ENCODE results near the gene ENTREP1. TPM values are rescaled to one million over a fixed set of nuclear protein-coding genes. Genes with fewer than 3 reads are reported as not detected.

The ENTREP1 gene
- total RNA-seq, 1 donor from 2014 or later = 2.6 TPM

DNA sequence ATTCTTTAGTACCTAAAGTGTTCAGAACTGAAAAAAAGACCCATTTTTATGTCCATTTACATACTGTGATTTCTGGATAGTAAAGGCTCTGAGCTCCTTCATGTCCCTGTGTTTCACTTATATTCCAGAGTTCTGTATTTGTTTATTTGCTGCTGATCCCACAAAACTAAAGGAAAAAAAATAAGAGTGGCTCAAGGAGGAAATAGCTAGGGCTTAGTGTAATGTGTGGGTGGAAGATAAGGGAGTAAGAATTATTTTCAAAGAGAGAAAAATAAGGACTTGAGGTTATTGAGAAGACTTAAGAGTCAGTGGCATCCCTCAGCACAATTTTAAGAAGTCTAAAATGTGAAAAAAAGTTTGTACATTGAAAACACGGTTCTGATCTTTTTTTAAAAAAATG, 46.0 kb downstream of the ENTREP1 start:
- Mint-ChIP-seq H3K27ac (peak overlapping the region; percentile 24), H3K27me3 (ENCODE audit: low read depth) (no peaks in the 10 kb centered on the region), H3K9me3 (peaks cover 12% of the 10 kb centered on the region), H3K4me1 (peaks cover 7% of the 10 kb centered on the region), H3K36me3 (peaks cover 6% of the 10 kb centered on the region), H3K4me3 (no peak overlapping the region)
- TF ChIP-seq, protein P1, sequence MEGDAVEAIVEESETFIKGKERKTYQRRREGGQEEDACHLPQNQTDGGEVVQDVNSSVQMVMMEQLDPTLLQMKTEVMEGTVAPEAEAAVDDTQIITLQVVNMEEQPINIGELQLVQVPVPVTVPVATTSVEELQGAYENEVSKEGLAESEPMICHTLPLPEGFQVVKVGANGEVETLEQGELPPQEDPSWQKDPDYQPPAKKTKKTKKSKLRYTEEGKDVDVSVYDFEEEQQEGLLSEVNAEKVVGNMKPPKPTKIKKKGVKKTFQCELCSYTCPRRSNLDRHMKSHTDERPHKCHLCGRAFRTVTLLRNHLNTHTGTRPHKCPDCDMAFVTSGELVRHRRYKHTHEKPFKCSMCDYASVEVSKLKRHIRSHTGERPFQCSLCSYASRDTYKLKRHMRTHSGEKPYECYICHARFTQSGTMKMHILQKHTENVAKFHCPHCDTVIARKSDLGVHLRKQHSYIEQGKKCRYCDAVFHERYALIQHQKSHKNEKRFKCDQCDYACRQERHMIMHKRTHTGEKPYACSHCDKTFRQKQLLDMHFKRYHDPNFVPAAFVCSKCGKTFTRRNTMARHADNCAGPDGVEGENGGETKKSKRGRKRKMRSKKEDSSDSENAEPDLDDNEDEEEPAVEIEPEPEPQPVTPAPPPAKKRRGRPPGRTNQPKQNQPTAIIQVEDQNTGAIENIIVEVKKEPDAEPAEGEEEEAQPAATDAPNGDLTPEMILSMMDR (IDR thresholded peaks at IDR 0.05; ENCODE audit: unreplicated experiment) = no peak
- DNase-seq (ENCODE audit: low spot score in 2 of 2, unreplicated experiment in 2 of 2) = no peak

- Mint-ChIP-seq H3K4me3 (no peak overlapping the region), H3K27me3 (ENCODE audit: low read depth) (no peaks in the 10 kb centered on the region), H3K27ac (no peak overlapping the region), H3K9me3 (no peaks in the 10 kb centered on the region), H3K4me1 (peaks cover 31% of the 10 kb centered on the region), H3K36me3 (no peaks in the 10 kb centered on the region)
- TF ChIP-seq, protein P1 (IDR thresholded peaks at IDR 0.05; ENCODE audit: unreplicated experiment) = no peak
- DNase-seq (ENCODE audit: low spot score in 2 of 2, unreplicated experiment in 2 of 2) = no peak
Measured at GRCh38 chr9:69376651-69377050, 51.6 kb downstream of the ENTREP1 start.

- Mint-ChIP-seq H3K4me1 (peaks cover 36% of the 10 kb centered on the region), H3K4me3 (no peak overlapping the region), H3K27ac (no peak overlapping the region), H3K9me3 (no peaks in the 10 kb centered on the region), H3K27me3 (ENCODE audit: low read depth) (no peaks in the 10 kb centered on the region), H3K36me3 (no peaks in the 10 kb centered on the region)
- DNase-seq (ENCODE audit: low spot score in 2 of 2, unreplicated experiment in 2 of 2) = no peak
- TF ChIP-seq, protein P1 (IDR thresholded peaks at IDR 0.05; ENCODE audit: unreplicated experiment) = no peak
Measured at GRCh38 chr9:69377291-69377690, 52.3 kb downstream of the ENTREP1 start.

- no peaks in the 10 kb centered on the region for H3K27me3 Mint-ChIP-seq (ENCODE audit: low read depth)
- no peak overlapping the region for H3K4me3 Mint-ChIP-seq
- H3K36me3 Mint-ChIP-seq = no peaks in the 10 kb centered on the region
- TF ChIP-seq, protein P1 (IDR thresholded peaks at IDR 0.05; ENCODE audit: unreplicated experiment) = no peak
- DNase-seq (ENCODE audit: low spot score in 2 of 2, unreplicated experiment in 2 of 2) = no peak
- H3K9me3 Mint-ChIP-seq = no peaks in the 10 kb centered on the region
- H3K4me1 Mint-ChIP-seq = peaks cover 39% of the 10 kb centered on the region
- H3K27ac Mint-ChIP-seq = no peak overlapping the region
Measured at GRCh38 chr9:69377981-69378380, 53.0 kb downstream of the ENTREP1 start.

- H3K27me3 Mint-ChIP-seq (ENCODE audit: low read depth) = no peaks in the 10 kb centered on the region
- H3K36me3 Mint-ChIP-seq = no peaks in the 10 kb centered on the region
- DNase-seq (ENCODE audit: low spot score in 2 of 2, unreplicated experiment in 2 of 2) = no peak
- H3K4me1 Mint-ChIP-seq = peaks cover 42% of the 10 kb centered on the region
- TF ChIP-seq, protein P1 (IDR thresholded peaks at IDR 0.05; ENCODE audit: unreplicated experiment) = no peak
- no peak overlapping the region for H3K4me3 Mint-ChIP-seq
- no peaks in the 10 kb centered on the region for H3K9me3 Mint-ChIP-seq
- peak overlapping the region; percentile 24 for H3K27ac Mint-ChIP-seq
Measured at GRCh38 chr9:69379270-69379982, 54.4 kb downstream of the ENTREP1 start.

Measured in mesothelial cell of epicardium (in vitro differentiated cells).